ENCODE data around the gene TIGD3. TPM values are rescaled to one million over a fixed set of nuclear protein-coding genes. Genes with fewer than 3 reads are reported as not detected.

Gene TIGD3
- total and polyA plus RNA-seq, 9 of the 15 experiments (the other 6 are each of a cell fraction or from before 2014, with no cell fraction given) = 0.06 to 1.3 (median 0.56) TPM

GRCh38 chr11:65392899-65393298 is 38.3 kb downstream of the TIGD3 start:
- Histone ChIP-seq H3K9ac (ENCODE audit: insufficient read depth in 1 of 2, low read depth in 2 of 2, low read length in 2 of 2) (peak overlapping the region in 1 of 2 experiments; percentile 2; a peak in 2 of 4 replicates), H3K27ac (ENCODE audit: extremely low read depth, low read depth, low read length) (no peak overlapping the region), H3K27me3 (ENCODE audit: control insufficient read depth in 2 of 2, insufficient read depth in 2 of 2, low read length in 2 of 2) (no peaks in the 10 kb centered on the region), H3K4me3 (no peak overlapping the region), H3K4me1 (replicated peaks in 1 of 2; ENCODE audit: control insufficient read depth in 2 of 2, insufficient read depth in 2 of 2, low read length in 2 of 2) (peaks cover 10 to 47% of the 10 kb centered on the region in 2 experiments; a peak in 4 of 5 replicates), H3K36me3 (ENCODE audit: control insufficient read depth, insufficient read depth, low read length) (peaks cover 80% of the 10 kb centered on the region; the same call in 2 of the 3 replicates), H3K9me1 (ENCODE audit: control insufficient read depth, insufficient read depth, low read length) (no peaks in the 10 kb centered on the region), H2AFZ (ENCODE audit: low read depth, low read length) (no peak overlapping the region), H3K79me2 (ENCODE audit: control insufficient read depth, insufficient read depth, low read length) (peaks cover 24% of the 10 kb centered on the region), H4K20me1 (replicated peaks; ENCODE audit: control insufficient read depth, insufficient read depth, low read length) (peaks cover 9% of the 10 kb centered on the region), H3K9me3 (replicated peaks; ENCODE audit: control insufficient read depth, insufficient read depth, low read depth, low read length) (no peaks in the 10 kb centered on the region), H3K4me2 (ENCODE audit: insufficient read depth, low read length) (no peak overlapping the region)
- CTCF ChIA-PET (ENCODE audit: low intra/inter-chr PET ratio) = no interaction called here
- TF ChIP-seq TAF9B (IDR thresholded peaks at IDR 0.05; ENCODE audit: partially characterized antibody) = no peak
- BruUV-seq (replicated peaks) = no TSS peak
- POLR2A ChIA-PET = interaction anchor here (0.6 to 16.2 kb wide), 6 partner anchors 10 to 217 kb away, joined by 3 to 250 read pairs (median 4); partner anchors contain the start of genes MALAT1 and NEAT1
- ATAC-seq (no peak), FAIRE-seq (no peak), DNase-seq (ENCODE audit: extremely low read depth in 1 of 4, low spot score in 3 of 4) (no peak)
- intact Hi-C loops (cut with micrococcal nuclease) = no loop called here
- in situ Hi-C loops (cut with MboI) = no loop called here
- 87% methylated on average over 4 of the region's 5 CpGs for WGBS (ENCODE audit: insufficient coverage, low coverage, missing lambda C conversion rate)

- no peak for ATAC-seq
- no peak overlapping the region for H3K27ac ChIP-seq (ENCODE audit: extremely low read depth, low read depth, low read length)
- no peaks in the 10 kb centered on the region for H3K9me3 ChIP-seq (replicated peaks; ENCODE audit: control insufficient read depth, insufficient read depth, low read depth, low read length)
- no TSS peak for BruUV-seq (replicated peaks)
- no peak for FAIRE-seq
- intact Hi-C loops (cut with micrococcal nuclease) (no loop called here), in situ Hi-C loops (cut with MboI) (no loop called here)
- ChIA-PET CTCF (ENCODE audit: low intra/inter-chr PET ratio) (no interaction called here), POLR2A (interaction anchor here (1.0 to 16.2 kb wide), 8 partner anchors 10 to 106 kb away, joined by 3 to 250 read pairs (median 4); partner anchors contain the start of genes MALAT1 and NEAT1)
- peak overlapping the region in 1 of 2 experiments; percentile 2; a peak in 1 of 4 replicates for H3K9ac ChIP-seq (ENCODE audit: insufficient read depth in 1 of 2, low read depth in 2 of 2, low read length in 2 of 2)
- DNase-seq (ENCODE audit: extremely low read depth in 1 of 4, low spot score in 3 of 4) = no peak
- no peaks in the 10 kb centered on the region for H3K27me3 ChIP-seq (ENCODE audit: control insufficient read depth in 2 of 2, insufficient read depth in 2 of 2, low read length in 2 of 2)
- peaks cover 80% of the 10 kb centered on the region; the same call in 2 of the 3 replicates for H3K36me3 ChIP-seq (ENCODE audit: control insufficient read depth, insufficient read depth, low read length)
- peaks cover 3 to 51% of the 10 kb centered on the region in 2 experiments; a peak in 4 of 5 replicates for H3K4me1 ChIP-seq (replicated peaks in 1 of 2; ENCODE audit: control insufficient read depth in 2 of 2, insufficient read depth in 2 of 2, low read length in 2 of 2)
- 86% methylated on average over 14 of the region's 17 CpGs for WGBS (ENCODE audit: insufficient coverage, low coverage, missing lambda C conversion rate)
- H4K20me1 ChIP-seq (replicated peaks; ENCODE audit: control insufficient read depth, insufficient read depth, low read length) = peaks cover 6% of the 10 kb centered on the region
- no peak overlapping the region for H3K4me3 ChIP-seq
- H3K9me1 ChIP-seq (ENCODE audit: control insufficient read depth, insufficient read depth, low read length) = no peaks in the 10 kb centered on the region
- H2AFZ ChIP-seq (ENCODE audit: low read depth, low read length) = no peak overlapping the region
- peak; percentile 42; the same call in 1 of the 2 replicates for TF ChIP-seq RBFOX2 (IDR thresholded peaks at IDR 0.05; ENCODE audit: low read depth, low read length)
- no peak for TF ChIP-seq BRF1 (IDR thresholded peaks at IDR 0.05; ENCODE audit: borderline replicate concordance, extremely low read depth, insufficient read length)
- peaks cover 17% of the 10 kb centered on the region for H3K79me2 ChIP-seq (ENCODE audit: control insufficient read depth, insufficient read depth, low read length)
- H3K4me2 ChIP-seq (ENCODE audit: insufficient read depth, low read length) = no peak overlapping the region
These were observed 39.0 kb downstream of the TIGD3 start for GRCh38 chr11:65393513-65394079.
